Activated naive CD4-positive, alpha-beta T cell treated with Interleukin-2 at 50 U/mL for 16 hours (primary cell): ENCODE data around the gene XIRP2.
"Not testable (repeated sequence)": the region's sequence is repeated elsewhere in the genome, so short reads cannot be mapped to it uniquely, and the experiment has no call there.

ENCODE experiments used
- DNase-seq: peaks from one replicate; pipeline ENCODE4 v3.0.0-alpha.2; 2020

The XIRP2 gene

GRCh38 chr2:166944909-166945308 lies 56.6 kb downstream of the XIRP2 start:
- DNase-seq = no peak

- no peak for DNase-seq
Measured at GRCh38 chr2:166957686-166958085, 69.4 kb downstream of the XIRP2 start.

GRCh38 chr2:166958986-166959481 lies 70.8 kb downstream of the XIRP2 start:
- no peak for DNase-seq

DNA sequence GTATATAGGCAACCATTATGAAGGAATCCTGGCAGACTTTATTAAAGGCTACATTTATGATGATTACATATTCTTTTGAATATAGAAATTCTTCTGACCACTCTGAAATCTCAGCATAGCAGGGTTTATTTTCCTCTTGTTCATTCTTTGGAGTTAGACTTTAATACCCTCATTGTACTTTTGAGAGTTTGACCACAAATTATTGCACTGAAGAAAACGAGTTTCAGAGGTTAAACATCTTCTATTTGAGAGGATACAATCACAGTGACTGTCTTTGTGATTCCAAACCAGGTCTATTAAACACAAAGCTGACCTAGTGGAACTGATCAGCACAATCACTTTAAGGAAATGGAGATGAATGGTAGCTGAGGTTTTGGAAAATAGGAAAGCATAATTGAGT lies 71.3 kb downstream of the XIRP2 start:
- DNase-seq = no peak

GRCh38 chr2:166960702-166961270 lies 72.5 kb downstream of the XIRP2 start:
- no peak for DNase-seq

DNA sequence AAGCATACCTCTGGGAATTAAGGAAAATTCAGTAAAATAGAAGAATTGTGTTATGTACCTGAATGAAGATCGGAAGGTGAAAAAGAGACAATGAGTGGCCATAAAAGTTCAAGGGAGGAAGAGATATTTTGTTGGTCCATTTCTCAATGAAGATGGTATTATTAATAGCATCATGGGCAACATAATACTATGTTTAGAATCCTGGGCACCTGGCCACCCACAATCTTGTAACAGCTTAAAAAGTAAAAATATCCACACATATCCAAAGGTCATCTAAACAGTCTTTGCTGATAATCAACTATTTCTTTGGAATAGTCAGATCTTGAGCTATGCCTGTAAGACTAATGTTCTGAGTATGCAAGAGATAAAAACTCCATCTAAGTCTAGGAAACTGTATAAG lies 73.7 kb downstream of the XIRP2 start:
- no peak for DNase-seq

- no peak for DNase-seq
Measured at GRCh38 chr2:166969486-166969885, 81.2 kb downstream of the XIRP2 start.

DNA sequence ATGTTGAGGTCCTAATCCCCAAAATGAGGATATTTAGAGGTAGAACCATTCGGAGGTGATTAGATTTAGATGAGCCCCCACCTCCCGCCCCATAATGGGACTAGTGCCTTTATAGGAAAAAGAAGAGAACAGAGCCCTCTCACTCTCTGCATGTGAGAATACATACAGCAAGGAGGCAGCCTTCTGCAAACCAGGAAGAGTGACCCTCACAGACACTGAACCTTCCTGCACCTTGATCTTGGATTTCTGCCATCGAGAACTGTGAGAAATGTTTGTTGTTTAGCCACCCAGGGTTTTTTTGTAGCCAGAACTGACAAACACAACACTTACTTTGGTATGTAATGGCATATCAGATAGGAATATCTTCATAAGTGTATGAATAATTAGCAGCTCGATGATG lies 83.7 kb downstream of the XIRP2 start:
- no peak for DNase-seq

GRCh38 chr2:166972418-166972817 lies 84.1 kb downstream of the XIRP2 start:
- no peak for DNase-seq

GRCh38 chr2:166984188-166984587 lies 95.9 kb downstream of the XIRP2 start:
- no peak for DNase-seq

GRCh38 chr2:166984797-166985196 lies 96.5 kb downstream of the XIRP2 start:
- no peak for DNase-seq

DNA sequence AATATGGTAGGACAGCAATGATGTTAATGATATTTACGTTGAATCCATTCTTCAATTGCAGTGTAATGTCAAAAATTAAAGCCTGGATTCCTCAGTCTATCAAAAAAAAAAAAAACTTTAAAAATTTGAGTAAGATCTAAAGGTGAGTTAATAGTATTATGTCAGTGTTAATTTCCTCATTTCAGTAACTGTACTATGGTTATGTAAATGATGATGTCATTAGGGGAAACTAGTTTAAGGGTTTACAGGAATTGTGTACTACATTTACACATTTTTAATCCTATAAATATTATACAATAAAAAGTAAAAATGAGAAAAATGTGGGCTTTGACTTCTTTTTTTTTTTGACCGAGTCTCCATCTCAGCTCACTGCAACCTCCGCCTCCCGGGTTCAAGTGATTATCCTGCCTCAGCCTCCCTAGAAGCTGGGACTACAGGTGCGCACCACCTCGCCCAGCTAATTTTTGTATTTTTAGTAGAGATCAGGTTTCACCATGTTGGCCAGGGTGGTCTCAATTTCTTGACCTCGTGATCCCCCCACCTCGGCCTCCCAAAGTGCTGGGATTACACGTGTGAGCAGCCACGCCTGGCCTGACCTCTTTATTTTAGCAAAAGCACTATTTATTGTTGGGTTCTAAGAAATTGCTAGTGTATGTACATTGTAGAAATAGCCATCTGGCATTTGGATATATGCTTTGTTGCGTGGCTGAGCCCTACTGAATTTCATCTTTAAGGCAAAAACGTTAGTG lies 106.5 kb downstream of the XIRP2 start:
- DNase-seq = no peak

- no peak for DNase-seq
Measured at GRCh38 chr2:166996465-166996864, 108.2 kb downstream of the XIRP2 start.

- DNase-seq = no peak
Measured at GRCh38 chr2:167001165-167001564, 112.9 kb downstream of the XIRP2 start.

- DNase-seq = no peak
Measured at GRCh38 chr2:167005096-167005495, 116.8 kb downstream of the XIRP2 start.

DNA sequence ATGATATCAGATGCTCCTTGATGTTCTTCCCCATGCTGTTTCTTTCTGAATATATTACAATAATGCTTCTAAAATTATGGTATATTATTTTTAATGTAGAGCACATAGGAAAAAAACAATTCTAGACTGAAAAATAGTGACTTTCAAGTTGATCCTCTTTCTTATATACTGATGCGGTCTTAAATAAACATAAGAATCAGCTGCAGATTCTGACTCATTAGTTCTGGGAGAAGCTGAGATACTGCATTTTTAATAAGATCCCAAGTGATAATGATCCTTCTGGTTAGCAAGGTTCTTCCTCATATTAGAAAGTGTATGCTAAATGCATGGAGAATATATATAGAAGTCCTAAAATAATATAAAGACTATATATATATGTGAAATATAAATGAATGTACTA lies 124.9 kb downstream of the XIRP2 start:
- no peak for DNase-seq

GRCh38 chr2:167015806-167016205 lies 127.5 kb downstream of the XIRP2 start:
- DNase-seq = no peak

- no peak for DNase-seq
Measured at GRCh38 chr2:167017021-167017420, 128.7 kb downstream of the XIRP2 start.

GRCh38 chr2:167018590-167018989 lies 130.3 kb downstream of the XIRP2 start:
- no peak for DNase-seq

DNA sequence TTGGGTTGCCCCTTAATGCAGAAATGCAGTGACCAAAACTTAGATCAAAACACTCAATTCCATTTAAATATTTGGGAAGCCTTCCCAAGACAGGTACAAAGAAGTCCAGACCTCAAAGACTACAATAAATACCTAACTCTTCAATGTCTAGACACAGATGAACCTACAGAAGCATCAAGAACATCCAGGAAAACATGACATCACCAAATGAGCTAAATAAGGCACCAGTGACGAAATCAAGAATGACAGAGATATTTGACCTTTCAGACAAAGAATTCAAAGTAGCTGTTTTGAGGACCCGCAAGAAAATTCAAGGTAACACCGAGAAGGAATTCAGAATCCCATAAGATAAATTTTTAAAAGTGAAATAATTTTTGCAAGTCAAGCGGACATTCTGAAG lies 140.2 kb downstream of the XIRP2 start:
- DNase-seq = no peak

DNA sequence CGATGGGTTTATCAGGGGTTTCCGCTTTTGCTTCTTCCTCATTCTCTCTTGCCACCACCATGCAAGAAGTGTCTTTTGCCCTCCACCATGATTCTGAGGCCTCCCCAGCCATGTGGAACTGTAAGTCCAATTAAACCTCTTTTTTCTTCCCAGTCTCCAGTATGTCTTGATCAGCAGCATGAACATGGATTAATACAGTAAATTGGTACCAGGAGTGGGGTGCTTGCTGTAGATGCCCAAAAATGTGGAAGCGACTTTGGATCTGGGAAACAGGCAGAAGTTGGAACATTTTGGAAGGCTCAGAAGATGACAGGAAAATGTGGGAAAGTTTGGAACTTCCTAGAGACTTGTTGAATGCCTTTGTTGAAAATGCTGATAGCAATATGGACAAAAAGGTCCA lies 146.7 kb downstream of the XIRP2 start:
- DNase-seq = not testable (repeated sequence)

- no peak for DNase-seq
Measured at GRCh38 chr2:167048829-167049228, 160.5 kb downstream of the XIRP2 start.

DNA sequence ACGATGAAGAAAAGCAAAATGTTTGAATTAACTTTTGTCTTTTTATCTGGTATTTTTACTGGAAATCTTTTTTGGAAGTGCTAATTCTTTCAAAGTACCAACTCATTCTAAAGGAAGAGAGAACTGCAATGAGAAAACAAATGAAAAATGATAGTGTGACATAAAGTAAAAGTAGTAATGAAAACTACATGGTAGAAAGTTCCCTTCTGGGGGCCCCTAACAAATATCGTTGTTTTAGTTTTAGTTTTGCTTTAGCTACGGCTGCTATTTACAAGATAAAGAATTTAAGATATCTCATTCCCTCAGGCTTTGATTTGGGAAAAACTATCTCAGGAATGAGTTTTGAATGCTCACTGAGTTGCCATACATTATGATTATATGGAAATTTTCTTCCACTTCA lies 161.4 kb downstream of the XIRP2 start:
- no peak for DNase-seq

- DNase-seq = no peak
Measured at GRCh38 chr2:167052825-167053224, 164.5 kb downstream of the XIRP2 start.

GRCh38 chr2:167054881-167055280 lies 166.6 kb downstream of the XIRP2 start:
- DNase-seq = no peak
